HFFc6 (cell line): ENCODE data around the gene MAN2A1. TPM values are rescaled to one million over a fixed set of nuclear protein-coding genes. Genes with fewer than 3 reads are reported as not detected.

Source experiments
- DNase-seq: peaks from one replicate; pipeline ENCODE4 v3.0.0-alpha.2; 2018
- H3K27ac Mint-ChIP-seq: 2 replicates; pipeline ENCODE4 v1.8.0; 2020; ENCODE audit warnings: mild to moderate bottlenecking, mixed read lengths
- H3K27me3 Mint-ChIP-seq: 2 replicates; pipeline ENCODE4 v1.8.0; 2021; ENCODE audit warnings: mild to moderate bottlenecking, moderate library complexity, mixed read lengths; ENCODE audit not compliant: insufficient read depth
- H3K36me3 Mint-ChIP-seq: 2 replicates; pipeline ENCODE4 v1.8.0; 2021; ENCODE audit warnings: low read depth, mixed read lengths
- H3K4me1 Mint-ChIP-seq: 2 replicates; pipeline ENCODE4 v1.8.0; 2020; ENCODE audit warnings: low read depth, mixed read lengths
- H3K4me3 Mint-ChIP-seq: 2 replicates; pipeline ENCODE4 v1.8.0; 2020; ENCODE audit warnings: mild to moderate bottlenecking, moderate library complexity, mixed read lengths
- H3K9me3 Mint-ChIP-seq: 2 replicates; pipeline ENCODE4 v1.8.0; 2020; ENCODE audit warnings: mild to moderate bottlenecking, mixed read lengths
- total RNA-seq, 6 experiments: library from RNA; stranded (reverse); fragmentation: NEBNext Ultra II Directional; extraction: Animal tissue kit (Norgen Biotek cat#: 25700); gene quantifications; 2 replicates in 1 of 6; 3 replicates in 5 of 6; pipeline ENCODE4 v1.2.3, GENCODE V29; 2021
- TF ChIP-seq, protein P1 (sequence below): fragments of 200-600 bp; sonication (generic); IDR thresholded peaks from 2 replicates; pipeline ENCODE4 v1.5.0; 2021; ENCODE audit warnings: antibody characterized with exemption, mild to moderate bottlenecking

The MAN2A1 gene
- total RNA-seq, 6 experiments from 2014 or later, result 29.1 to 47.7 (median 39.0) TPM

DNA sequence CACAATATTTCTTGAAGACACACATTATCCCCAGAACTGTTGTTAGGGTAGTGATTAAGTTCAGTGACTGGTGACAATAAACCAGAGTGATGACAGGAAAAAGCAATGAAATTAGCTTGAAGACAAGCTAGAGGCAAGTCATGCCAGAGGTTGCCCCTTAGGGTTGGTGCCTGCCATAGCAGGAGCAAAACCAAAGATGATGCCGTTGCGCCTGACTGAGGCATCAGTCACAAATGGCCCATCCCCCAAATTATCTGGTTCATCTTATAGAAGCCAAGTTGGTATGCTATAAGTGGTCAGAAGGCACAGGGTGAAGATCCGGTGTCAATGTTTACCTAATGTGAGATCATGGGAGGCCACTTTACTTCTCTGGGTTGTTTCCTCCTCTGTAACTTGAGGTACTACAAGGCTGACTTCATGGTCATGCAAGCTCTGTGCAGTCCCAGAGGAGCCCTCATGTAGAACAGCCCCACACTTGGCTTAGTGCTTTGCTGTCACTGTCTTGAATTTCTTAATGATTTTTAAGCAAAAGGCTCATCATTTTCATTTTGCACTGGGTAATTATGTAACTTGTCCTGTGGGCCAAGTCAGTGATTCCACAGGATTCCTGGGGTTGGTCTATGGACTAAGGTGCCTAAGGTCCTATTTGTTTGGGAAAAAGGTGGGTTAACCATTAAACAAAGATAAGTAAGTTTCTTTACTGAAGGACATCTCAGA, 211.3 kb downstream of the MAN2A1 start:
- Mint-ChIP-seq H3K4me3 (no peak overlapping the region), H3K36me3 (no peaks in the 10 kb centered on the region), H3K27me3 (0 out of 2 replicates have a peak, but pooled peaks cover 1% of the 10 kb centered on the region), H3K4me1 (no peaks in the 10 kb centered on the region), H3K9me3 (no peaks in the 10 kb centered on the region), H3K27ac (no peak overlapping the region)
- DNase-seq, result no peak
- TF ChIP-seq, protein P1, sequence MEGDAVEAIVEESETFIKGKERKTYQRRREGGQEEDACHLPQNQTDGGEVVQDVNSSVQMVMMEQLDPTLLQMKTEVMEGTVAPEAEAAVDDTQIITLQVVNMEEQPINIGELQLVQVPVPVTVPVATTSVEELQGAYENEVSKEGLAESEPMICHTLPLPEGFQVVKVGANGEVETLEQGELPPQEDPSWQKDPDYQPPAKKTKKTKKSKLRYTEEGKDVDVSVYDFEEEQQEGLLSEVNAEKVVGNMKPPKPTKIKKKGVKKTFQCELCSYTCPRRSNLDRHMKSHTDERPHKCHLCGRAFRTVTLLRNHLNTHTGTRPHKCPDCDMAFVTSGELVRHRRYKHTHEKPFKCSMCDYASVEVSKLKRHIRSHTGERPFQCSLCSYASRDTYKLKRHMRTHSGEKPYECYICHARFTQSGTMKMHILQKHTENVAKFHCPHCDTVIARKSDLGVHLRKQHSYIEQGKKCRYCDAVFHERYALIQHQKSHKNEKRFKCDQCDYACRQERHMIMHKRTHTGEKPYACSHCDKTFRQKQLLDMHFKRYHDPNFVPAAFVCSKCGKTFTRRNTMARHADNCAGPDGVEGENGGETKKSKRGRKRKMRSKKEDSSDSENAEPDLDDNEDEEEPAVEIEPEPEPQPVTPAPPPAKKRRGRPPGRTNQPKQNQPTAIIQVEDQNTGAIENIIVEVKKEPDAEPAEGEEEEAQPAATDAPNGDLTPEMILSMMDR, result no peak

- TF ChIP-seq, protein P1, result no peak
- DNase-seq, result no peak
- H3K9me3 Mint-ChIP-seq, result no peaks in the 10 kb centered on the region
- no peaks in the 10 kb centered on the region for H3K4me1 Mint-ChIP-seq
- H3K27me3 Mint-ChIP-seq, result 0 out of 2 replicates have a peak, but pooled peaks cover 1% of the 10 kb centered on the region
- H3K4me3 Mint-ChIP-seq, result no peak overlapping the region
- no peak overlapping the region for H3K27ac Mint-ChIP-seq
- H3K36me3 Mint-ChIP-seq, result no peaks in the 10 kb centered on the region
Measured at GRCh38 chr5:109901628-109901981, 211.9 kb downstream of the MAN2A1 start.

GRCh38 chr5:109903061-109903460, 213.3 kb downstream of the MAN2A1 start:
- H3K27ac Mint-ChIP-seq, result no peak overlapping the region
- TF ChIP-seq, protein P1, result no peak
- DNase-seq, result no peak
- H3K27me3 Mint-ChIP-seq, result 0 out of 2 replicates have a peak, but pooled peaks cover 1% of the 10 kb centered on the region
- H3K4me3 Mint-ChIP-seq, result no peak overlapping the region
- no peaks in the 10 kb centered on the region for H3K9me3 Mint-ChIP-seq
- peaks cover 11% of the 10 kb centered on the region; the same call in 1 of the 2 replicates for H3K4me1 Mint-ChIP-seq
- no peaks in the 10 kb centered on the region for H3K36me3 Mint-ChIP-seq

DNA sequence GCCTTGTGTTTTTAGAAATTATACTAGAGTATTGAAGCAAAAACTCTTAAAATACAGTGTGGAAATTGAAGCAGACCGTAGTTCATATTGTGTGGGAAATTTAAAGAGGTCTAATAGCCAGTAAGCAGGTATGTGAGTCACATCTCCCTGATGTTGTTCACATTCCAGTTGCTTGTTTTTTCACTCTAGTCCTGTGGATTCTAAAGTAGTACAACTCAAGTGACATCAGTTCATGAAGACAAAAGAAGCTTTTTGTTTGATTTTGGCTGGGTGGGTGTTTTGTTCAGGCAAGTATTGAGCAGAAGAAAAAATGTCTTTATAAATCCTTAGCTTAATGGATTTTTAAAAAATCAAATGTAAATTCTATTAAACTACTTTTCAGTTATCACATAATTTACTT, 216.2 kb downstream of the MAN2A1 start:
- Mint-ChIP-seq H3K36me3 (no peaks in the 10 kb centered on the region), H3K4me1 (peaks cover 13% of the 10 kb centered on the region; the same call in 1 of the 2 replicates), H3K9me3 (no peaks in the 10 kb centered on the region), H3K27ac (no peak overlapping the region), H3K27me3 (no peaks in the 10 kb centered on the region), H3K4me3 (no peak overlapping the region)
- TF ChIP-seq, protein P1, result no peak
- DNase-seq, result no peak

- Mint-ChIP-seq H3K4me1 (peaks cover 20% of the 10 kb centered on the region), H3K27me3 (no peaks in the 10 kb centered on the region), H3K9me3 (no peaks in the 10 kb centered on the region), H3K36me3 (no peaks in the 10 kb centered on the region), H3K4me3 (no peak overlapping the region), H3K27ac (no peak overlapping the region)
- DNase-seq, result no peak
- TF ChIP-seq, protein P1, result no peak
Measured at GRCh38 chr5:109907189-109907588, 217.5 kb downstream of the MAN2A1 start.
